Trophoblast cell (in vitro differentiated cells and primary cell): ENCODE measurements around the gene CTNNA3.

Experiments
- DNase-seq, 2 donors: peaks; one replicate each; pipeline ENCODE4 v3.0.0-alpha.2; 2016
- H2AFZ ChIP-seq: 2 replicates; pipeline ENCODE4 v1.6.1; 2013; ENCODE audit warnings: low read length, moderate library complexity, mild to moderate bottlenecking; ENCODE audit not compliant: insufficient read depth, poor library complexity
- H2AK5ac ChIP-seq: 2 replicates; pipeline ENCODE4 v1.6.1; 2013; ENCODE audit warnings: mild to moderate bottlenecking, low read length
- H2BK120ac ChIP-seq: 2 replicates; pipeline ENCODE4 v1.6.1; 2013; ENCODE audit warnings: low read length, mild to moderate bottlenecking, moderate library complexity; ENCODE audit not compliant: insufficient read depth, poor library complexity
- H2BK12ac ChIP-seq: 2 replicates; pipeline ENCODE4 v1.6.1; 2013; ENCODE audit warnings: mild to moderate bottlenecking, low read length, moderate library complexity
- H2BK5ac ChIP-seq: 2 replicates; pipeline ENCODE4 v1.6.1; 2013; ENCODE audit warnings: low read length, low read depth, moderate library complexity, mild to moderate bottlenecking; ENCODE audit not compliant: poor library complexity
- H3K14ac ChIP-seq: 2 replicates; pipeline ENCODE4 v1.6.1; 2013; ENCODE audit warnings: mild to moderate bottlenecking, low read length
- H3K18ac ChIP-seq: 2 replicates; pipeline ENCODE4 v1.6.1; 2013; ENCODE audit warnings: mild to moderate bottlenecking, low read length
- H3K23ac ChIP-seq: 2 replicates; pipeline ENCODE4 v1.6.1; 2013; ENCODE audit warnings: low read length
- H3K27ac ChIP-seq: 2 replicates; pipeline ENCODE4 v1.5.1; 2013; ENCODE audit warnings: low read depth, mild to moderate bottlenecking, inconsistent platforms, low read length, moderate library complexity
- H3K27me3 ChIP-seq: 2 replicates; pipeline ENCODE4 v1.6.1; 2013; ENCODE audit warnings: inconsistent platforms, mild to moderate bottlenecking, low read length, moderate library complexity; ENCODE audit not compliant: insufficient read depth
- H3K36me3 ChIP-seq, 2 experiments: 1 replicate in 1 of 2; 2 replicates in 1 of 2; pipeline ENCODE4 v1.6.1; 2013; ENCODE audit warnings: low read length in 2 of 2, mild to moderate bottlenecking in 2 of 2, moderate library complexity in 1 of 2; ENCODE audit not compliant: insufficient read depth in 2 of 2, control insufficient read depth in 1 of 2
- H3K4ac ChIP-seq: 2 replicates; pipeline ENCODE4 v1.6.1; 2013; ENCODE audit warnings: low read depth, mild to moderate bottlenecking, low read length, moderate library complexity
- H3K4me1 ChIP-seq, 2 experiments: 1 replicate in 1 of 2; 2 replicates in 1 of 2; pipeline ENCODE4 v1.6.1; 2013; ENCODE audit warnings: low read length in 2 of 2, mild to moderate bottlenecking in 2 of 2, moderate library complexity in 1 of 2; ENCODE audit not compliant: insufficient read depth in 2 of 2, control insufficient read depth in 1 of 2
- H3K4me2 ChIP-seq: 2 replicates; pipeline ENCODE4 v1.6.1; 2013; ENCODE audit warnings: inconsistent platforms, mild to moderate bottlenecking, low read length, moderate library complexity
- H3K4me3 ChIP-seq: 2 replicates; pipeline ENCODE4 v1.5.1; 2013; ENCODE audit warnings: mild to moderate bottlenecking, low read depth, low read length, inconsistent platforms
- H3K79me1 ChIP-seq: one replicate; pipeline ENCODE4 v1.6.1; 2013; ENCODE audit warnings: low read length
- H3K79me2 ChIP-seq: 2 replicates; pipeline ENCODE4 v1.6.1; 2013; ENCODE audit warnings: low read length, mild to moderate bottlenecking; ENCODE audit not compliant: control insufficient read depth, insufficient read depth, poor library complexity
- H3K9ac ChIP-seq: 2 replicates; pipeline ENCODE4 v1.6.1; 2013; ENCODE audit warnings: mild to moderate bottlenecking, low read length
- H3K9me3 ChIP-seq: 2 replicates; pipeline ENCODE4 v1.6.1; 2013; ENCODE audit warnings: low read depth, mild to moderate bottlenecking, control low read depth, inconsistent platforms, low read length; ENCODE audit not compliant: insufficient read depth
- H4K12ac ChIP-seq: 2 replicates; pipeline ENCODE4 v1.6.1; 2013; ENCODE audit warnings: low read depth, mild to moderate bottlenecking, low read length, moderate library complexity
- H4K8ac ChIP-seq: 2 replicates; pipeline ENCODE4 v1.6.1; 2013; ENCODE audit warnings: low read depth, mild to moderate bottlenecking, low read length, moderate library complexity
- H4K91ac ChIP-seq: one replicate; pipeline ENCODE4 v1.6.1; 2013; ENCODE audit warnings: low read depth, mild to moderate bottlenecking, low read length, moderate library complexity
- WGBS: extraction: QIAGEN DNeasy Blood & Tissue Kit; methylation state at CpG from one replicate; pipeline ENCODE4 v1.1.7; 2013; ENCODE audit warnings: missing lambda C conversion rate; ENCODE audit not compliant: insufficient read length, insufficient coverage; ENCODE audit errors: extremely low coverage; 5-methylcytosine and 5-hydroxymethylcytosine counted together

CTNNA3 gene

GRCh38 chr10:66819691-66820090 is 876.3 kb downstream of the CTNNA3 start:
- Histone ChIP-seq H4K8ac (no peak overlapping the region), H3K9ac (no peak overlapping the region), H2BK5ac (no peak overlapping the region), H3K36me3 (no peaks in the 10 kb centered on the region), H3K4me1 (peaks cover 0 to 2% of the 10 kb centered on the region in 2 experiments), H3K27me3 (no peaks in the 10 kb centered on the region), H3K23ac (no peak overlapping the region), H2AK5ac (no peak overlapping the region), H2BK12ac (no peak overlapping the region), H3K27ac (no peak overlapping the region), H2BK120ac (no peak overlapping the region), H3K79me1 (no peaks in the 10 kb centered on the region), H3K9me3 (no peaks in the 10 kb centered on the region), H4K91ac (no peak overlapping the region), H3K4me3 (no peak overlapping the region), H3K79me2 (no peaks in the 10 kb centered on the region), H3K4me2 (no peak overlapping the region), H3K4ac (no peak overlapping the region), H4K12ac (no peak overlapping the region), H3K18ac (no peak overlapping the region), H2AFZ (no peak overlapping the region), H3K14ac (no peak overlapping the region)
- no peak for DNase-seq

- Histone ChIP-seq H3K9me3 (no peaks in the 10 kb centered on the region), H3K4me2 (no peak overlapping the region), H3K4ac (no peak overlapping the region), H2BK12ac (no peak overlapping the region), H2BK5ac (no peak overlapping the region), H3K36me3 (no peaks in the 10 kb centered on the region), H3K18ac (no peak overlapping the region), H3K14ac (no peak overlapping the region), H4K8ac (no peak overlapping the region), H3K27ac (no peak overlapping the region), H3K79me1 (no peaks in the 10 kb centered on the region), H3K9ac (no peak overlapping the region), H2AK5ac (no peak overlapping the region), H2AFZ (no peak overlapping the region), H3K4me1 (no peaks in the 10 kb centered on the region), H3K23ac (no peak overlapping the region), H3K4me3 (no peak overlapping the region), H4K91ac (no peak overlapping the region), H3K79me2 (no peaks in the 10 kb centered on the region), H2BK120ac (no peak overlapping the region), H3K27me3 (no peaks in the 10 kb centered on the region), H4K12ac (no peak overlapping the region)
- DNase-seq, result no peak
- no CpG with 5 or more reads among the region's 2 CpGs for WGBS
Observed at GRCh38 chr10:66813122-66813521, 882.9 kb downstream of the CTNNA3 start.

GRCh38 chr10:66811211-66811610 is 884.8 kb downstream of the CTNNA3 start:
- Histone ChIP-seq H3K18ac (no peak overlapping the region), H3K4me3 (no peak overlapping the region), H3K14ac (no peak overlapping the region), H2AFZ (no peak overlapping the region), H3K23ac (no peak overlapping the region), H3K4ac (no peak overlapping the region), H3K9me3 (no peaks in the 10 kb centered on the region), H3K27me3 (no peaks in the 10 kb centered on the region), H3K4me2 (no peak overlapping the region), H3K4me1 (no peaks in the 10 kb centered on the region), H3K36me3 (no peaks in the 10 kb centered on the region), H4K91ac (no peak overlapping the region), H4K8ac (no peak overlapping the region), H3K9ac (no peak overlapping the region), H2BK12ac (no peak overlapping the region), H3K79me1 (no peaks in the 10 kb centered on the region), H2BK120ac (no peak overlapping the region), H3K79me2 (no peaks in the 10 kb centered on the region), H2BK5ac (no peak overlapping the region), H4K12ac (no peak overlapping the region), H3K27ac (no peak overlapping the region), H2AK5ac (no peak overlapping the region)
- DNase-seq, result no peak
- no CpG with 5 or more reads among the region's 4 CpGs for WGBS

GRCh38 chr10:66809402-66809801 is 886.6 kb downstream of the CTNNA3 start:
- H3K9ac ChIP-seq, result no peak overlapping the region
- H3K4me1 ChIP-seq, result no peaks in the 10 kb centered on the region
- no peak overlapping the region for H4K91ac ChIP-seq
- no peak overlapping the region for H3K4me3 ChIP-seq
- no peak overlapping the region for H2BK120ac ChIP-seq
- no peak overlapping the region for H4K12ac ChIP-seq
- no peak overlapping the region for H4K8ac ChIP-seq
- no peak overlapping the region for H3K27ac ChIP-seq
- H3K36me3 ChIP-seq, result no peaks in the 10 kb centered on the region
- no peak overlapping the region for H3K23ac ChIP-seq
- H3K27me3 ChIP-seq, result no peaks in the 10 kb centered on the region
- H3K4ac ChIP-seq, result no peak overlapping the region
- H2AK5ac ChIP-seq, result no peak overlapping the region
- no peak overlapping the region for H3K14ac ChIP-seq
- no peaks in the 10 kb centered on the region for H3K9me3 ChIP-seq
- H3K79me2 ChIP-seq, result no peaks in the 10 kb centered on the region
- no peaks in the 10 kb centered on the region for H3K79me1 ChIP-seq
- no peak overlapping the region for H2BK12ac ChIP-seq
- H2AFZ ChIP-seq, result no peak overlapping the region
- no peak overlapping the region for H2BK5ac ChIP-seq
- DNase-seq, result no peak
- H3K4me2 ChIP-seq, result no peak overlapping the region
- WGBS, result no CpG with 5 or more reads among the region's 4 CpGs
- no peak overlapping the region for H3K18ac ChIP-seq
